Measurements from ENCODE around the gene ATP6V0C.
"Not testable (repeated sequence)": the region's sequence is repeated elsewhere in the genome, so short reads cannot be mapped to it uniquely, and the experiment has no call there.

Gene ATP6V0C

GRCh38 chr16:2475413-2476344 is 38.1 kb upstream of the ATP6V0C start:
- peak; percentile 28 for DNase-seq

GRCh38 chr16:2476345-2476720 is 37.4 kb upstream of the ATP6V0C start:
- no peak for DNase-seq

- DNase-seq = no peak
Observed at GRCh38 chr16:2476741-2477140, 37.0 kb upstream of the ATP6V0C start.

- no peak for DNase-seq
Observed at GRCh38 chr16:2477327-2477726, 36.4 kb upstream of the ATP6V0C start.

- DNase-seq = no peak
Observed at GRCh38 chr16:2478279-2478678, 35.5 kb upstream of the ATP6V0C start.

GRCh38 chr16:2479996-2480395 is 33.8 kb upstream of the ATP6V0C start:
- not testable (repeated sequence) for DNase-seq

GRCh38 chr16:2480948-2481347 is 32.8 kb upstream of the ATP6V0C start:
- no peak for DNase-seq

- no peak for DNase-seq
Observed at GRCh38 chr16:2481676-2482075, 32.1 kb upstream of the ATP6V0C start.

GRCh38 chr16:2482249-2482648 is 31.5 kb upstream of the ATP6V0C start:
- DNase-seq = no peak

GRCh38 chr16:2482708-2483534 is 30.8 kb upstream of the ATP6V0C start:
- DNase-seq = no peak

- no peak for DNase-seq
Observed at GRCh38 chr16:2483939-2484897, 29.5 kb upstream of the ATP6V0C start.

GRCh38 chr16:2484898-2485508 is 28.7 kb upstream of the ATP6V0C start:
- no peak for DNase-seq

GRCh38 chr16:2485811-2486507 is 27.8 kb upstream of the ATP6V0C start:
- DNase-seq = no peak

GRCh38 chr16:2486645-2487516 is 26.9 kb upstream of the ATP6V0C start:
- no peak for DNase-seq

GRCh38 chr16:2487517-2487842 is 26.3 kb upstream of the ATP6V0C start:
- no peak for DNase-seq

- DNase-seq = peak; percentile 74
Observed at GRCh38 chr16:2487903-2488531, 25.7 kb upstream of the ATP6V0C start.

- no peak for DNase-seq
Observed at GRCh38 chr16:2489581-2489980, 24.2 kb upstream of the ATP6V0C start.

GRCh38 chr16:2490190-2491105 is 23.3 kb upstream of the ATP6V0C start:
- DNase-seq = no peak

- no peak for DNase-seq
Observed at GRCh38 chr16:2492292-2492691, 21.5 kb upstream of the ATP6V0C start.

Data from OCI-M1 (cell line).